HG02588 (cell line): Measurements from ENCODE around the gene SLC30A3.
A peak's percentile ranks its signal among the peaks of the same experiment; 100 is the strongest.

Experiments
- ATAC-seq: cut with Tn5 transposase; IDR thresholded peaks from one replicate; pipeline ENCODE4 v1.9.1; 2021; ENCODE audit warnings: mild to moderate bottlenecking, moderate library complexity; ENCODE audit not compliant: unreplicated experiment

The SLC30A3 gene

GRCh38 chr2:27236136-27236535 is 26.7 kb downstream of the SLC30A3 start:
- ATAC-seq: no peak

GRCh38 chr2:27233341-27233740 is 29.5 kb downstream of the SLC30A3 start:
- ATAC-seq: no peak

- no peak for ATAC-seq
Measured at GRCh38 chr2:27231921-27232320, 30.9 kb downstream of the SLC30A3 start.

GRCh38 chr2:27227501-27227900 is 35.3 kb downstream of the SLC30A3 start:
- no peak for ATAC-seq

- ATAC-seq: no peak
Measured at GRCh38 chr2:27225526-27225925, 37.3 kb downstream of the SLC30A3 start.

- no peak for ATAC-seq
Measured at GRCh38 chr2:27223416-27223815, 39.4 kb downstream of the SLC30A3 start.

- ATAC-seq: no peak
Measured at GRCh38 chr2:27222407-27222806, 40.4 kb downstream of the SLC30A3 start.

GRCh38 chr2:27221166-27221565 is 41.7 kb downstream of the SLC30A3 start:
- no peak for ATAC-seq

- no peak for ATAC-seq
Measured at GRCh38 chr2:27220091-27220490, 42.8 kb downstream of the SLC30A3 start.

GRCh38 chr2:27219091-27219490 is 43.8 kb downstream of the SLC30A3 start:
- ATAC-seq: no peak

- no peak for ATAC-seq
Measured at GRCh38 chr2:27218614-27219013, 44.2 kb downstream of the SLC30A3 start.

GRCh38 chr2:27217173-27218121 is 45.4 kb downstream of the SLC30A3 start, which contains the start of gene CAD:
Gene CAD (plus strand): TSS chr2:27217369. CDS start chr2:27217552, 183 bp downstream.
- peak; percentile 67 for ATAC-seq

GRCh38 chr2:27216416-27217137 is 46.3 kb downstream of the SLC30A3 start:
- ATAC-seq: no peak

- no peak for ATAC-seq
Measured at GRCh38 chr2:27214941-27215340, 47.9 kb downstream of the SLC30A3 start.

- ATAC-seq: no peak
Measured at GRCh38 chr2:27212626-27213471, 50.0 kb downstream of the SLC30A3 start.

- peak; percentile 80 for ATAC-seq
Measured at GRCh38 chr2:27211943-27212625, 50.8 kb downstream of the SLC30A3 start, which contains the start of the genes ATRAID and SLC5A6. Gene ATRAID (plus strand): TSS chr2:27212041. CDS start chr2:27212369, 328 bp downstream. Gene SLC5A6 (minus strand): TSS chr2:27212268. CDS start chr2:27207650, 4,618 bp downstream.

- ATAC-seq: peak; percentile 3
Measured at GRCh38 chr2:27211241-27211942, 51.5 kb downstream of the SLC30A3 start.

- no peak for ATAC-seq
Measured at GRCh38 chr2:27209621-27210401, 53.0 kb downstream of the SLC30A3 start.
